Smooth muscle cell (in vitro differentiated cells): ENCODE results near the gene SETBP1. TPM values are rescaled to one million over a fixed set of nuclear protein-coding genes. Genes with fewer than 3 reads are reported as not detected.

Source experiments
- DNase-seq: peaks from one replicate; lab custom pipeline; 2025; ENCODE audit not compliant: unreplicated experiment; lab: John Stamatoyannopoulos, UW
- H2AFZ ChIP-seq: fragments of 200-600 bp; sonication (generic); 2 replicates; pipeline ENCODE4 v1.6.0; 2016; ENCODE audit warnings: antibody characterized with exemption, low read depth, mild to moderate bottlenecking
- H3F3A ChIP-seq: fragments of 200-600 bp; sonication (generic); 2 replicates; pipeline ENCODE4 v1.6.0; 2017; ENCODE audit warnings: antibody characterized with exemption, low read depth
- H3K27ac ChIP-seq: fragments of 200-600 bp; sonication (generic); 2 replicates; pipeline ENCODE4 v1.5.1; 2016; ENCODE audit warnings: low read depth, mild to moderate bottlenecking
- H3K27me3 ChIP-seq: fragments of 200-600 bp; sonication (generic); 2 replicates; pipeline ENCODE4 v1.6.1; 2016; ENCODE audit warnings: low read depth, mild to moderate bottlenecking
- H3K36me3 ChIP-seq: fragments of 200-600 bp; sonication (generic); 2 replicates; pipeline ENCODE4 v1.5.1; 2016; ENCODE audit warnings: low read depth
- H3K4me1 ChIP-seq: fragments of 200-600 bp; sonication (generic); 2 replicates; pipeline ENCODE4 v1.5.1; 2016; ENCODE audit warnings: low read depth
- H3K4me2 ChIP-seq: fragments of 200-600 bp; sonication (generic); 2 replicates; pipeline ENCODE4 v1.6.0; 2016; ENCODE audit warnings: mild to moderate bottlenecking
- H3K4me3 ChIP-seq: fragments of 200-600 bp; sonication (generic); 2 replicates; pipeline ENCODE4 v1.5.1; 2016; ENCODE audit warnings: mild to moderate bottlenecking
- H3K79me2 ChIP-seq: fragments of 200-600 bp; sonication (generic); 2 replicates; pipeline ENCODE4 v1.6.0; 2016; ENCODE audit warnings: low read depth, mild to moderate bottlenecking
- H3K9ac ChIP-seq: fragments of 200-600 bp; sonication (generic); 2 replicates; pipeline ENCODE4 v1.6.0; 2016; ENCODE audit warnings: low read depth
- H3K9me3 ChIP-seq: fragments of 200-600 bp; sonication (generic); replicated peaks from 2 replicates; pipeline ENCODE4 v1.5.1; 2016; ENCODE audit warnings: low read depth
- H4K20me1 ChIP-seq: fragments of 200-600 bp; sonication (generic); 2 replicates; pipeline ENCODE4 v1.6.0; 2016; ENCODE audit warnings: low read depth
- CTCF ChIP-seq: fragments of 200-600 bp; sonication (generic); IDR thresholded peaks from 2 replicates; pipeline ENCODE4 v1.5.1; 2017; ENCODE audit warnings: borderline replicate concordance, mild to moderate bottlenecking, antibody characterized with exemption; ENCODE audit not compliant: insufficient read depth, poor library complexity, severe bottlenecking
- WGBS: methylation state at CpG from one replicate; pipeline ENCODE4 v1.1.7; 2016; ENCODE audit warnings: low lambda C conversion rate; 5-methylcytosine and 5-hydroxymethylcytosine counted together
- polyA plus RNA-seq: library from polyadenylated mRNA; unstranded; fragments of >200 nt; fragmentation: Nextera tagmentation; extraction: Ambion mirVana; gene quantifications from 2 replicates; pipeline ENCODE4 v1.2.1, GENCODE V29; 2016
- total RNA-seq: library from RNA; depleted of rRNA; stranded (reverse); fragments of >200 nt; gene quantifications from 2 replicates; pipeline ENCODE4 v1.2.3, GENCODE V29; 2014

The SETBP1 gene
- total and polyA plus RNA-seq, 2 experiments from 2014 or later = 6.1 to 17.7 TPM

- Histone ChIP-seq H3K4me3 (no peak overlapping the region), H3K4me1 (no peaks in the 10 kb centered on the region), H3K27me3 (no peaks in the 10 kb centered on the region), H3F3A (peaks cover 28% of the 10 kb centered on the region), H3K36me3 (no peaks in the 10 kb centered on the region), H3K27ac (peak overlapping the region; percentile 91), H3K79me2 (no peaks in the 10 kb centered on the region), H3K9me3 (peaks cover 8% of the 10 kb centered on the region), H3K9ac (peak overlapping the region; percentile 63), H3K4me2 (peak overlapping the region; percentile 27), H2AFZ (no peak overlapping the region), H4K20me1 (no peaks in the 10 kb centered on the region)
- no peak for DNase-seq
- no peak for TF ChIP-seq CTCF
These were observed 206.5 kb downstream of the SETBP1 start for GRCh38 chr18:44887227-44887631.

- Histone ChIP-seq H2AFZ (no peak overlapping the region), H3F3A (peaks cover 39% of the 10 kb centered on the region), H3K36me3 (no peaks in the 10 kb centered on the region), H3K4me2 (peak overlapping the region; percentile 27), H3K9ac (no peak overlapping the region), H3K27ac (peak overlapping the region; percentile 91), H3K27me3 (no peaks in the 10 kb centered on the region), H4K20me1 (no peaks in the 10 kb centered on the region), H3K4me1 (no peaks in the 10 kb centered on the region), H3K4me3 (no peak overlapping the region), H3K9me3 (peaks cover 8% of the 10 kb centered on the region), H3K79me2 (no peaks in the 10 kb centered on the region)
- DNase-seq = no peak
- WGBS = 10% methylated on average over 1 of the region's 1 CpG
- no peak for TF ChIP-seq CTCF
These were observed 208.4 kb downstream of the SETBP1 start for GRCh38 chr18:44889111-44889510.

GRCh38 chr18:44893045-44893706 is 212.5 kb downstream of the SETBP1 start:
- no peak for DNase-seq
- Histone ChIP-seq H4K20me1 (no peaks in the 10 kb centered on the region), H3F3A (peaks cover 31% of the 10 kb centered on the region), H3K27ac (no peak overlapping the region), H3K9me3 (peaks cover 8% of the 10 kb centered on the region), H3K36me3 (no peaks in the 10 kb centered on the region), H3K9ac (no peak overlapping the region), H3K4me1 (no peaks in the 10 kb centered on the region), H3K4me2 (no peak overlapping the region), H2AFZ (no peak overlapping the region), H3K79me2 (peaks cover under 1% of the 10 kb centered on the region), H3K27me3 (no peaks in the 10 kb centered on the region), H3K4me3 (no peak overlapping the region)
- no peak for TF ChIP-seq CTCF
- WGBS = 73% methylated on average over 4 of the region's 4 CpGs

GRCh38 chr18:44893966-44894365 is 213.3 kb downstream of the SETBP1 start:
- Histone ChIP-seq H3K4me3 (no peak overlapping the region), H3K27ac (no peak overlapping the region), H3K36me3 (no peaks in the 10 kb centered on the region), H3K79me2 (peaks cover 7% of the 10 kb centered on the region), H3K9me3 (peaks cover 8% of the 10 kb centered on the region), H4K20me1 (no peaks in the 10 kb centered on the region), H2AFZ (no peak overlapping the region), H3K4me1 (no peaks in the 10 kb centered on the region), H3K4me2 (no peak overlapping the region), H3F3A (peaks cover 24% of the 10 kb centered on the region), H3K9ac (no peak overlapping the region), H3K27me3 (no peaks in the 10 kb centered on the region)
- WGBS = 91% methylated on average over 2 of the region's 2 CpGs
- no peak for DNase-seq
- no peak for TF ChIP-seq CTCF
